Measurements from ENCODE around the gene SDHAF4. TPM values are rescaled to one million over a fixed set of nuclear protein-coding genes. Genes with fewer than 3 reads are reported as not detected.

The SDHAF4 gene
- total RNA-seq = 4.7 and 6.3 TPM in 2 replicates

GRCh38 chr6:70566751-70567382 is at the start of gene SDHAF4:
SDHAF4 (plus strand) TSS chr6:70566930; CDS start chr6:70566941, 11 bp downstream.

Other genes with a start within 250 kb of the SDHAF4 start
- 12.9 and 13.1 TPM in 2 replicates for gene FAM135A, start 153.4 kb upstream of the SDHAF4 start, total RNA-seq
- 21.3 and 24.9 TPM in 2 replicates for gene SMAP1, start 101.0 kb downstream of the SDHAF4 start, total RNA-seq

All from placental pericyte (primary cell).